ENCODE results near the gene CDC73. TPM values are rescaled to one million over a fixed set of nuclear protein-coding genes. Genes with fewer than 3 reads are reported as not detected.
A peak's percentile ranks its signal among the peaks of the same experiment; 100 is the strongest.

CDC73 gene
- total RNA-seq, 2 donors from 2014 or later = 52.8 to 53.0 TPM

DNA sequence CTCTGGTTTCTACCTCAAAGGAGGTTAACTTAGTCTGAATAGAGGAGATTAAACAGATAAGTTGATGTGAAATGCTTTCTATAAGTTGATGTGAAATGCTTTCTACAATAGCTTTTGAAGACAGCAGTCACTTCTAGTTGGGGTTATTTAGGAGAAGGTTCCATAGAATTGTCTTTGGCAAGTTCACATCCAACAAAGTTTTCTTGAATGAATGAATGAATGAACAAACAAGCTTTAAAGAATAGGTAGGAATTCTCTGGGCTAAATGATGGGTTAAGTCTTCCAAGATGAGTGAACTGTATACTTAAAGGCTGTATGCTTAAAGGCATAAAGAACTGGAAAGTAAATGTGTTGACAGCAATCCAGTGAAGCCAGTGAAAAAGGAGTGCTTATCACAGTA lies 1.9 kb downstream of the CDC73 start:
- Mint-ChIP-seq H3K27ac (no peak overlapping the region), H3K4me3 (peak overlapping the region; percentile 98), H3K4me1 (peaks cover 11% of the 10 kb centered on the region), H3K27me3 (ENCODE audit: insufficient read depth) (peaks cover 18% of the 10 kb centered on the region), H3K36me3 (ENCODE audit: low read depth) (peaks cover 25% of the 10 kb centered on the region), H3K9me3 (no peaks in the 10 kb centered on the region)
- no peak for DNase-seq
- H3K9ac ChIP-seq (ENCODE audit: extremely low read depth, low read length, poor library complexity, severe bottlenecking) = no peak overlapping the region
- peak overlapping the region; percentile 96 for H3K4me3 ChIP-seq (ENCODE audit: low read length)
- H3K9me3 ChIP-seq (ENCODE audit: control insufficient read depth, low read length) = no peaks in the 10 kb centered on the region
- no peaks in the 10 kb centered on the region for H3K4me1 ChIP-seq (ENCODE audit: control insufficient read depth, insufficient read depth, low read length)
- peaks cover 33% of the 10 kb centered on the region for H3K36me3 ChIP-seq (ENCODE audit: control insufficient read depth, insufficient read depth, low read length)
- TF ChIP-seq, protein P1, sequence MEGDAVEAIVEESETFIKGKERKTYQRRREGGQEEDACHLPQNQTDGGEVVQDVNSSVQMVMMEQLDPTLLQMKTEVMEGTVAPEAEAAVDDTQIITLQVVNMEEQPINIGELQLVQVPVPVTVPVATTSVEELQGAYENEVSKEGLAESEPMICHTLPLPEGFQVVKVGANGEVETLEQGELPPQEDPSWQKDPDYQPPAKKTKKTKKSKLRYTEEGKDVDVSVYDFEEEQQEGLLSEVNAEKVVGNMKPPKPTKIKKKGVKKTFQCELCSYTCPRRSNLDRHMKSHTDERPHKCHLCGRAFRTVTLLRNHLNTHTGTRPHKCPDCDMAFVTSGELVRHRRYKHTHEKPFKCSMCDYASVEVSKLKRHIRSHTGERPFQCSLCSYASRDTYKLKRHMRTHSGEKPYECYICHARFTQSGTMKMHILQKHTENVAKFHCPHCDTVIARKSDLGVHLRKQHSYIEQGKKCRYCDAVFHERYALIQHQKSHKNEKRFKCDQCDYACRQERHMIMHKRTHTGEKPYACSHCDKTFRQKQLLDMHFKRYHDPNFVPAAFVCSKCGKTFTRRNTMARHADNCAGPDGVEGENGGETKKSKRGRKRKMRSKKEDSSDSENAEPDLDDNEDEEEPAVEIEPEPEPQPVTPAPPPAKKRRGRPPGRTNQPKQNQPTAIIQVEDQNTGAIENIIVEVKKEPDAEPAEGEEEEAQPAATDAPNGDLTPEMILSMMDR (conservative IDR thresholded peaks at IDR 0.05) = no peak
- H3K27ac ChIP-seq (ENCODE audit: low read depth, low read length) = no peak overlapping the region
- H3K27me3 ChIP-seq (ENCODE audit: control insufficient read depth, insufficient read depth, low read length, poor library complexity, severe bottlenecking) = peaks cover 5% of the 10 kb centered on the region

DNA sequence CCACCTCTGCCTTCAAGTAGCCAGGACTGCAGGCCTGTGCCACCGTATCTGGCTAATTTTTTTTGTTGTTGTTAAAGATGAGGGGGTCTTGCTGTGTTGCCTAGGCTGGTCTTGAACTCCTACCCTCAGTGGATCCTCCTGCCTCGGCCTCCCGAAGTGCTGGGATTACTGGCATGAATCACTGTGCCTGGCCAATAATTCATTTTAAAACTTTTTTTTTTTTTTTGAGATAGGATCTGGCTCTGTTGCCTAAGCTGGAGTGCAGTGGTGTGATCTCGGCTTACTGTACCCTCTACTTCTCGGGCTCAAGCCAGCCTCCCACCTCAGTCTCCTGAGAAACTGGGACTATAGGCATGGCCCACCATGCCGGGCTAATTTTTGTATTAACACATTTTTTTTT lies 3.5 kb downstream of the CDC73 start:
- Mint-ChIP-seq H3K9me3 (no peaks in the 10 kb centered on the region), H3K27me3 (ENCODE audit: insufficient read depth) (peaks cover 7% of the 10 kb centered on the region), H3K36me3 (ENCODE audit: low read depth) (peaks cover 29% of the 10 kb centered on the region), H3K27ac (peak overlapping the region; percentile 52), H3K4me1 (peaks cover 11% of the 10 kb centered on the region), H3K4me3 (no peak overlapping the region)
- H3K27me3 ChIP-seq (ENCODE audit: control insufficient read depth, insufficient read depth, low read length, poor library complexity, severe bottlenecking) = no peaks in the 10 kb centered on the region
- no peak overlapping the region for H3K9ac ChIP-seq (ENCODE audit: extremely low read depth, low read length, poor library complexity, severe bottlenecking)
- no peak overlapping the region for H3K27ac ChIP-seq (ENCODE audit: low read depth, low read length)
- DNase-seq = no peak
- no peaks in the 10 kb centered on the region for H3K4me1 ChIP-seq (ENCODE audit: control insufficient read depth, insufficient read depth, low read length)
- 98 to 100% methylated on average over 1 to 6 of the region's 6 CpGs for WGBS, 2 experiments (ENCODE audit: insufficient coverage in 1 of 2, insufficient read length in 1 of 2)
- no peak overlapping the region for H3K4me3 ChIP-seq (ENCODE audit: low read length)
- no peaks in the 10 kb centered on the region for H3K9me3 ChIP-seq (ENCODE audit: control insufficient read depth, low read length)
- H3K36me3 ChIP-seq (ENCODE audit: control insufficient read depth, insufficient read depth, low read length) = peaks cover 39% of the 10 kb centered on the region
- TF ChIP-seq, protein P1 (conservative IDR thresholded peaks at IDR 0.05) = no peak

DNA sequence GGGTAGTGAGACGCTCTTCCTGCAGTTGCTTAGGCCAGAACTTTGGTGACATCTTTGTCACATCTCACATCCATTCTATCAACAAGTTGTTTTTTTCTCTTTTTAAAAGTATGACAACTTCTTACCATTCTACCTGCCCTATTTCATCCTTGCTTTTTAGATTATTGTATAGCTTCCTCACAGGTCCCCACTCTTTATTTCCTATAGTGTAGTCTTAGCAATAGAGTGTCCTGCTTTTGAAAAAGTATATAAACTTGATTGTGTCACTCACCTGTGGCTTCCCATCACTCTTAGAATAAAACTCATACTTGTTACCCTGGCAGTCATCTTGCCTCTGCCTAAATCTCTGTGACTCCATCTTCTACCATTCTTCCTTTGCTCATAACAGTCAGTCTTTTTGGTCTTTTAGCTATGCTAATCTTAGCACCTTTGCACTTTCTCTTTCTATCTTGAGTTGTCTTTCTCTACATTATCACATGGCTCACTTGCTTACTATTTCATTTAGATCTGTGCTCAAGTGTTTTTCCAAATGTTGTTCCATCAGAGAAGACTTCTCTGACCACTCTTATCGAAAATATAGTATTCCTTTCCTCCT lies 9.5 kb downstream of the CDC73 start:
- peaks cover 73% of the 10 kb centered on the region for H3K36me3 ChIP-seq (ENCODE audit: control insufficient read depth, insufficient read depth, low read length)
- no peaks in the 10 kb centered on the region for H3K27me3 ChIP-seq (ENCODE audit: control insufficient read depth, insufficient read depth, low read length, poor library complexity, severe bottlenecking)
- H3K9me3 ChIP-seq (ENCODE audit: control insufficient read depth, low read length) = no peaks in the 10 kb centered on the region
- DNase-seq = no peak
- 97 to 100% methylated on average over 1 to 2 of the region's 2 CpGs for WGBS, 2 experiments (ENCODE audit: insufficient coverage in 1 of 2, insufficient read length in 1 of 2)
- no peak overlapping the region for H3K9ac ChIP-seq (ENCODE audit: extremely low read depth, low read length, poor library complexity, severe bottlenecking)
- Mint-ChIP-seq H3K36me3 (ENCODE audit: low read depth) (peaks cover 62% of the 10 kb centered on the region), H3K9me3 (no peaks in the 10 kb centered on the region), H3K4me1 (no peaks in the 10 kb centered on the region), H3K27me3 (ENCODE audit: insufficient read depth) (no peaks in the 10 kb centered on the region), H3K27ac (no peak overlapping the region), H3K4me3 (no peak overlapping the region)
- no peaks in the 10 kb centered on the region for H3K4me1 ChIP-seq (ENCODE audit: control insufficient read depth, insufficient read depth, low read length)
- no peak overlapping the region for H3K4me3 ChIP-seq (ENCODE audit: low read length)
- TF ChIP-seq, protein P1 (conservative IDR thresholded peaks at IDR 0.05) = no peak
- H3K27ac ChIP-seq (ENCODE audit: low read depth, low read length) = no peak overlapping the region

All from endodermal cell (in vitro differentiated cells).